GM15510 (cell line): ENCODE measurements around the gene CDPF1.

ENCODE experiments used
- POLR2A ChIP-seq: IDR thresholded peaks from 3 replicates; pipeline ENCODE4 v1.6.1; 2011; ENCODE audit warnings: borderline replicate concordance; ENCODE audit not compliant: insufficient read length; ENCODE audit errors: extremely low read depth

CDPF1 gene

DNA sequence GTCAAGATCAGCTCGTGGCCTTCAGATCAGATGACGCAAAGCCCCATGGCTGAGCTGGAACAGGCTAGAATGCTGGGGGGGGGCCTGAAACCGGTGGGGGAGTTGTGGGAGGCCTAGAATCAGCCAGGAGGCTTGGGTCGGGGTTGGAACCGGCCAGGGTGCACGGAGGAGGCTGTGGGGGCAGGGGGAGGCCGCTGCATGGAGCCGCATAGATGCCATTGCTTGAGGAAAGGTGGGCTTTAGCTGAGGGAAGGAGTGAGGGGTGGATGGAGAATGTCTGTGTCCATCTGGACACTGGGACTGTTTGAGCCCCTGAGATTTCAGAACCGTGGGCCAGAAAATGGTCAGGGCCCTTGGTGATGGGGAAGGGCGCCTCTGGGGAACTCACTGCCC is 25.2 kb downstream of the CDPF1 start:
- TF ChIP-seq POLR2A = no peak

GRCh38 chr22:46224044-46224897 is 25.8 kb downstream of the CDPF1 start:
- TF ChIP-seq POLR2A = no peak

DNA sequence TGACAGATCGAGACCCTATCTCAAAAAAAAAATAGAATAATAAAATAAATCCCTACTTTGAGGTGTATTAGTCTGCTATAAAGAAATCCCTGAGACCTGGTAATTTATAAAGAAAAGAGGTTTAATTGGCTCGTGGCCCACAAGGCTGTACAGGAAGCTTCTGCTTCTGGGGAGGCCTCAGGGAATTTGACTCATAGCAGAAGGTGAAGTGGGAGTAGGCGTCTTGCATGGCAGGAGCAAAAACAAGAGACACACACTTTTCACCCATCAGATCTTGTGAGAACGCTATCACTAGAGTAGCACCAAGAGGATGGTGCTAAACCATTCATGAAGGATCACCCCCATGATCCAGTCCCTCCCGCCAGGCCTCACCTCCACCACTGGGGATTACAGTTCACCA is 29.2 kb downstream of the CDPF1 start:
- no peak for TF ChIP-seq POLR2A

DNA sequence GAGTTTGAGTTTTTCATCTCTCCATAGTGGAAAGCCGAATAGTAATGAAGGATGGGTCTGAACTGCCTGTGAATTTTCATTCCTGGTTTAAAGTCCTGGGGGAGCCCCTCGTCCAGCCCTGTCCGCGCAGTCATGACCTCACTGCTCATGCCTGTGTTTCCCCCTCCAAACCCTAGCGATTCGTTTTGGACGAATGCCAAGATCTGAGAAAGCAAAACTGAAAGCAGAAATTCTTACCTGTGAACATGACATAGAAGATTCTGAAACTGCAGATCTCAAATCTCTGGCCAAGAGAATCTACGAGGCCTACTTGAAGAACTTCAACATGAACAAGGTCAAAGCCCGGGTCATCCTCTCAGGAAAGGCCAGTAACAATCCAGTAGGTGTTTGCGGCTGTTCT is 30.5 kb downstream of the CDPF1 start:
- TF ChIP-seq POLR2A = no peak

DNA sequence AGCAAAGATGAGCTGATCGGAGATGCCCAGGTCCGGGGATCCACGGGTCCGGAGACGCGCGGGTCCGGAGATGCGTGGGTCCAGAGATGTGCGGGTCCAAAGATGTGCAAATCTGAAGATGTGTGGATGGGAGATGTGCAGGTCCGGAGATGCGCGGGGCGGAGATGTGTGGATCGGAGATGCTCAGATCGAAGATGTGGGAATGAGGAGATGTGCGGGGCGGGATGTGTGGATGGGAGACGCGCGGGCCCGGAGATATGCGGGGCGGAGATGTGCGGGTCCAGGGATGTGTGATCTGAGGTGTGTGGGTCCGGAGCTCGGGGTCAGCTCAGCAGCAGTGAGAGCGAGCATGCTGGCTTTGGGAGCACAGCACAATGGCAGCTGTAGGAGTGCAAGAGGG is 35.5 kb downstream of the CDPF1 start:
- no peak for TF ChIP-seq POLR2A

DNA sequence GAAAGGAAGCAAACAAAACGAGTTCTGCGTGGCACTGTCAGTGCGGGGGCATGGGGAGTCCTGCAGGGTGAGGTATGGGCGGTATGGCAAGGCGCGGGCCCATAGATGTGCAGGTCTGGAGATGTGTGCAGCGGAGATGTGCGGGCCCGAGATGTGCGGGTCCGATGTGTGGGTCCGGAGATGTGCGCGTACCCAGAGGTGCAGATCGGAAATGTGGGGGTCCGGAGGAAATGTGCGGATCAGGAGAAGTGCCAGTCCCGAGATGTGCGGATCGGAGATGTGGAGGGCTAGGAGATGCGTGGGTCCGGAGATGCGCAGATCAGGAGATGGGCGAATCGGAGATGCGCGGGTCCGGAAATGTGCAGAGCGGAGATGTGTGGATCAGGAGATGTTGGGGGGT is 35.9 kb downstream of the CDPF1 start:
- no peak for TF ChIP-seq POLR2A

- TF ChIP-seq POLR2A = no peak
Measured at GRCh38 chr22:46213052-46213451, 37.0 kb downstream of the CDPF1 start.

DNA sequence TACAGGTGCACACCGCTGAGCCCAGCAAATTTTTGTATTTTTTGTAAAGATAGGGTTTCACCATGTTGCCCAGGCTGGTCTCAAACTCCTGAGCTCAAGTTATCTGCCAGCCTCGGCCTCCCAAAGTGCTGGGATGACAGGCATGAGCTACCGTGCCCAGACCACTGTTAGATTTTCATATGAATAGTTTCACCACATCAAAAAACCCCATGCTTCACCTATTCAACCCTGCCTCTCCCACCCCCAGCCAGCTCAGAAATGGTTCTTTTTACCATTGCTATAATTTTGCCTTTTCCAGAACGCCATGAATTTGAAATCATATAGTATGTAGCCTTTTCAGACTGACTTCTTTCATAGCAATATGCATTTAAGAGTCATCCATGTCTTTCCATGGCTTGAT is 37.9 kb downstream of the CDPF1 start:
- no peak for TF ChIP-seq POLR2A

- no peak for TF ChIP-seq POLR2A
Measured at GRCh38 chr22:46209262-46209661, 40.8 kb downstream of the CDPF1 start.

GRCh38 chr22:46203601-46203980 is 46.5 kb downstream of the CDPF1 start:
- no peak for TF ChIP-seq POLR2A

DNA sequence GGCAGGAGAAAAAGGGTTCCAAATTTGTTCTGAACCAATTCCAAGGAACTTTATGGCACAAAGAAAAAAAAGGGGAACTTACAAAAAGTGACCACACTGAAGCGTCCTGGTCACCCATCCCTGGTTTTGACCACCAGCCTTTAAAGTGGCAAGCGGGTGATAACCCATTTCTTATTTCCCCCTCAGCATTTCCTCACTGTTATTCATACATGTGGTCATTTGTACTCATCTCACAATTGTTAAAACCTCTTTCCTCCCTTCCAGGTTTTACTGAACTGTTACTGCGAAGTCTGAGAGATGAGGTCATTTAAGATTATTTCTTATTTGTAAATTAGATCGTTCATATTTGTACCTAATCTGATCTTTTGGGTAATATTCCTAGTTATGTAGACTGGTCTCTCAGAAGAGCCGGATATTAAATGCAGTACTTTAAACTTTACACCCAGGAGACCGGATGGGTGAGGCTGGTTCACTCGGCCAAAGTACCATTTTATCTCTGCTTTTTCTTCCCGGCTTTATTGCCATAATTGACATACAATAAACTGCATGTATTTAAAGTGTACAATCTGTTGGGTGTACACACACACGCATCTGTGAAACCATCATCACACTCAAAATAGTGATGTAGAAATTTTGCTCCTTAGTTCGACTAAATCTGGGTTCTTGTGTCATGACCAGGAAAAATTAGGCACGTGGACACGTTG is 47.0 kb downstream of the CDPF1 start:
- no peak for TF ChIP-seq POLR2A

DNA sequence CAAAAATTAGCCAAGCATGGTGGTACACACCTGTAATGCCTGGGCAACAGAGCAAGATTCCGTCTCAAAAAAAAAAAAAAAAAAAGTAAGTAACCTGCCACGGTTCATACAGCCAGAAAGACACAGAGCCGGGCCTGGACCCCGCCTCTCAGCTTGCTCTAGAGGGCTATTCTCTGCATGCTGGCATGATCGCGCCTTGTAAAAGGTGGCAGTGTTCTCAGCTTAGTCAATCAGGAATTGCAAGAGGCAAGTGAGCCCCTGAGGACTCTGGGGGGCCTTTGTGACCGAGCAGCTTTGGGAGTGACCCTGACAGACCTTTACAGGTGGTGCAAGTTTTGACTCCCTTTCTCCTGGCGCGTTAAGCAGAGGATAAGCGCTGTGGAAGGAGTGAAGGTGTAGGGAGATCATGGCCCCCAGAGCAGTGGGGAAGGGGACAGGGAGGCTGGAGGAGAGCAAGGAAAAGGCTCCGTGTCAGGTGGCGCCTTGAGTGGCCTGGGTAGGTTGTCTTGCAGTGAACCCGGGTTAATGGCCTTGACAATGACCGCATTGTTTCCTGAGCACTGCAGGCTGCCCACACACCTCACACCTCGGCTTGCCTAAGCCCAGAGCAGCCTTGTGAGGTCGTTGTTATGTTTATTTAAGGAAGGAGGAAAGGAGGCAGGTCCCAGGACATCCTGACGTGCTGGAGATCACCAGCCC is 48.9 kb downstream of the CDPF1 start:
- TF ChIP-seq POLR2A = no peak

DNA sequence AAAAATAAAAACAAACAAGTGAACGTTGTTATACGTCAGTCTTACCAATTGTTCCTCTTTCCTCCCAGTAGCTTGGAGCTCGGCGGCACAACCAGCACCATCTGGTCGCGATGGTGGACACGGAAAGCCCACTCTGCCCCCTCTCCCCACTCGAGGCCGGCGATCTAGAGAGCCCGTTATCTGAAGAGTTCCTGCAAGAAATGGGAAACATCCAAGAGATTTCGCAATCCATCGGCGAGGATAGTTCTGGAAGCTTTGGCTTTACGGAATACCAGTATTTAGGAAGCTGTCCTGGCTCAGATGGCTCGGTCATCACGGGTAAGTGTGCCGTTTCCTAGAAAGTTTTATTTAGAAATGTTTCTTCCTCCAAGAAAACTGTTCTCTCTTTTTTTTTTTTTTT is 51.8 kb downstream of the CDPF1 start:
- TF ChIP-seq POLR2A = no peak

DNA sequence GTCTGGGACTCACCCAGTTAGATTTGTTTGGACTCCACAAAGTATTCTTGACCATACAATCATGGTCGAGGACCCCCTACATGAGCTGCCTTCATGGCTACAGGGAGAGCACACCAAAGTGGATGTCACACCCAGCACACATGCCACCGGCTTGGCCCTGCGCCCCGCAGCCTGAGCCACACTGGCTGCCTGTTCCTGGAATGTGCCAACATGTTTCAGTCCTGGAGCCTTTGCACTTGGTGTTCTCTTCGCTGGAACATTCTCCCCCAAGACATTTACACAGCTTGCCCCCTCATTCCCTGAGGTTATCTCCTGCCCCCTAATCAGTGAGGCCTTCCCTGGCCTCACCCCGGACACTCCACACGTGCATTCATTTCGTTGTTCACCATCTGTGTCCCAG is 53.8 kb downstream of the CDPF1 start:
- no peak for TF ChIP-seq POLR2A

GRCh38 chr22:46195487-46196165 is 54.5 kb downstream of the CDPF1 start:
- no peak for TF ChIP-seq POLR2A
